Prostate gland (tissue), 2 donors: ENCODE measurements around the gene IRF2. TPM values are rescaled to one million over a fixed set of nuclear protein-coding genes. Genes with fewer than 3 reads are reported as not detected.
"Not testable (repeated sequence)": the region's sequence is repeated elsewhere in the genome, so short reads cannot be mapped to it uniquely, and the experiment has no call there.

Experiments
- DNase-seq: peaks from one replicate; pipeline ENCODE4 v3.0.0-alpha.2; 2019; ENCODE audit warnings: low spot score
- H3K27ac ChIP-seq, 2 donors: fragments of 200-600 bp; sonication (generic); 2 replicates each; pipeline ENCODE4 v1.5.1; 2017 to 2019
- H3K27me3 ChIP-seq: fragments of 200-600 bp; sonication (generic); replicated peaks from 2 replicates; pipeline ENCODE4 v1.5.1; 2019; ENCODE audit not compliant: insufficient read depth
- H3K36me3 ChIP-seq, 2 donors: fragments of 200-600 bp; sonication (generic); 1 replicate in 1 of 2; 2 replicates in 1 of 2; pipeline versions ENCODE4 v1.5.1 to v1.8.1; 2017 to 2019
- H3K4me1 ChIP-seq: fragments of 200-600 bp; sonication (generic); replicated peaks from 2 replicates; pipeline ENCODE4 v1.5.1; 2019
- H3K4me3 ChIP-seq, 2 donors: fragments of 200-600 bp; sonication (generic); 2 replicates each; pipeline ENCODE4 v1.5.1; 2017 to 2019
- H3K9me3 ChIP-seq: fragments of 200-600 bp; sonication (generic); 2 replicates; pipeline ENCODE4 v1.5.1; 2017
- CTCF ChIP-seq, 4 experiments: fragments of 200-600 bp in 2 of 4; fragments of 450-650 bp in 2 of 4; sonication (generic) in 2 of 4; IDR thresholded peaks; 1 replicate in 3 of 4; 2 replicates in 1 of 4; pipeline ENCODE4 v1.5.1; 2016 to 2019; ENCODE audit warnings: antibody characterized with exemption in 4 of 4, mild to moderate bottlenecking in 2 of 4, moderate library complexity in 2 of 4
- POLR2A ChIP-seq: fragments of 450-650 bp; IDR thresholded peaks from one replicate; pipeline ENCODE4 v1.6.1; 2016; ENCODE audit warnings: antibody characterized with exemption, mild to moderate bottlenecking
- POLR2AphosphoS5 ChIP-seq: sonication (generic); formaldehyde crosslinking; IDR thresholded peaks from one replicate; pipeline ENCODE4 v1.6.1; 2017; ENCODE audit warnings: antibody characterized with exemption
- WGBS: methylation state at CpG from one replicate; pipeline ENCODE4 v1.1.5; 2018; 5-methylcytosine and 5-hydroxymethylcytosine counted together
- intact Hi-C: fragments of 100-400 bp; cut with DNase I; formaldehyde crosslinking; loops from one replicate; pipeline ENCODE4 v1.14.2; 2022
- total RNA-seq, 2 donors: library from RNA; depleted of rRNA; stranded (reverse); fragments of >200 nt; gene quantifications; one replicate each; pipeline ENCODE4 v1.1.0, GENCODE V29; 2016

IRF2 gene
- total RNA-seq, 2 donors from 2014 or later: 40.7 to 49.9 TPM

- intact Hi-C loops: no loop called here
- H3K36me3 ChIP-seq: no peaks in the 10 kb centered on the region
- no peak for DNase-seq
- no peak for TF ChIP-seq POLR2A
- TF ChIP-seq POLR2AphosphoS5: peak; percentile 18
- H3K9me3 ChIP-seq: no peaks in the 10 kb centered on the region
- H3K4me3 ChIP-seq: no peak overlapping the region
- H3K4me1 ChIP-seq: no peaks in the 10 kb centered on the region
- 51% methylated on average over 1 of the region's 1 CpG for WGBS
- no peaks in the 10 kb centered on the region for H3K27me3 ChIP-seq
- peak overlapping the region in 1 of 2 donors; percentile 6 for H3K27ac ChIP-seq
These were observed 98.1 kb downstream of the IRF2 start for GRCh38 chr4:184376126-184376838.

GRCh38 chr4:184375623-184376022 is 98.7 kb downstream of the IRF2 start:
- H3K9me3 ChIP-seq, DNase-seq, intact Hi-C loops, H3K4me1 ChIP-seq, H3K4me3 ChIP-seq, H3K27ac ChIP-seq, H3K27me3 ChIP-seq, H3K36me3 ChIP-seq: not testable (repeated sequence)
- 88% methylated on average over 3 of the region's 3 CpGs for WGBS

GRCh38 chr4:184375027-184375426 is 99.3 kb downstream of the IRF2 start:
- Histone ChIP-seq H3K9me3 (no peaks in the 10 kb centered on the region), H3K27me3 (no peaks in the 10 kb centered on the region), H3K36me3 (no peaks in the 10 kb centered on the region), H3K27ac (no peak overlapping the region), H3K4me1 (no peaks in the 10 kb centered on the region), H3K4me3 (no peak overlapping the region)
- intact Hi-C loops: no loop called here
- WGBS: 96% methylated on average over 1 of the region's 1 CpG
- DNase-seq: no peak
- TF ChIP-seq CTCF (IDR thresholded peaks at IDR 0.05) (no peak), POLR2A (no peak), POLR2AphosphoS5 (no peak)

- WGBS: 97% methylated on average over 2 of the region's 2 CpGs
- Histone ChIP-seq H3K9me3 (no peaks in the 10 kb centered on the region), H3K4me3 (no peak overlapping the region), H3K27ac (no peak overlapping the region), H3K27me3 (no peaks in the 10 kb centered on the region), H3K36me3 (no peaks in the 10 kb centered on the region), H3K4me1 (no peaks in the 10 kb centered on the region)
- intact Hi-C loops: no loop called here
- no peak for TF ChIP-seq POLR2A
- TF ChIP-seq POLR2AphosphoS5: no peak
- TF ChIP-seq CTCF (IDR thresholded peaks at IDR 0.05): no peak
- no peak for DNase-seq
These were observed 100.4 kb downstream of the IRF2 start for GRCh38 chr4:184373886-184374405.

GRCh38 chr4:184371390-184371787 is 103.0 kb downstream of the IRF2 start:
- no peaks in the 10 kb centered on the region for H3K36me3 ChIP-seq
- H3K4me1 ChIP-seq: no peaks in the 10 kb centered on the region
- TF ChIP-seq POLR2AphosphoS5: no peak
- no peak for TF ChIP-seq POLR2A
- intact Hi-C loops: no loop called here
- H3K4me3 ChIP-seq: no peak overlapping the region
- H3K27ac ChIP-seq: no peak overlapping the region
- H3K27me3 ChIP-seq: no peaks in the 10 kb centered on the region
- 63% methylated on average over 12 of the region's 12 CpGs for WGBS
- H3K9me3 ChIP-seq: no peaks in the 10 kb centered on the region
- no peak for DNase-seq

GRCh38 chr4:184370711-184371389 is 103.5 kb downstream of the IRF2 start:
- Histone ChIP-seq H3K36me3 (no peaks in the 10 kb centered on the region), H3K4me1 (no peaks in the 10 kb centered on the region), H3K4me3 (no peak overlapping the region), H3K27me3 (no peaks in the 10 kb centered on the region), H3K27ac (no peak overlapping the region), H3K9me3 (no peaks in the 10 kb centered on the region)
- intact Hi-C loops: no loop called here
- no peak for DNase-seq
- TF ChIP-seq CTCF (IDR thresholded peaks at IDR 0.05) (no peak), POLR2AphosphoS5 (no peak), POLR2A (no peak)
- WGBS: 61% methylated on average over 8 of the region's 8 CpGs
